Myocyte (in vitro differentiated cells): Measurements from ENCODE around the gene OR2T33. TPM values are rescaled to one million over a fixed set of nuclear protein-coding genes. Genes with fewer than 3 reads are reported as not detected.
"Not testable (repeated sequence)": the region's sequence is repeated elsewhere in the genome, so short reads cannot be mapped to it uniquely, and the experiment has no call there.

Experiments
- DNase-seq: peaks from one replicate; pipeline ENCODE4 v3.0.0-alpha.2; 2012; ENCODE audit warnings: low read depth
- polyA plus RNA-seq: library from polyadenylated mRNA; unstranded; fragments of >200 nt; gene quantifications from one replicate; pipeline ENCODE4 v1.2.1, GENCODE V29; 2012; ENCODE audit warnings: missing spikeins
- total RNA-seq: library from RNA; depleted of rRNA; stranded (reverse); fragments of >200 nt; gene quantifications from 2 replicates; pipeline ENCODE4 v1.2.3, GENCODE V29; 2014

OR2T33 gene
- not detected in 2 replicates for total RNA-seq
- not detected for polyA plus RNA-seq

- no peak for DNase-seq
These were observed at the start of gene OR2T33 for GRCh38 chr1:248277876-248278275. Gene OR2T33 (minus strand): TSS chr1:248277976. CDS start chr1:248273814, 4,162 bp downstream.

DNA sequence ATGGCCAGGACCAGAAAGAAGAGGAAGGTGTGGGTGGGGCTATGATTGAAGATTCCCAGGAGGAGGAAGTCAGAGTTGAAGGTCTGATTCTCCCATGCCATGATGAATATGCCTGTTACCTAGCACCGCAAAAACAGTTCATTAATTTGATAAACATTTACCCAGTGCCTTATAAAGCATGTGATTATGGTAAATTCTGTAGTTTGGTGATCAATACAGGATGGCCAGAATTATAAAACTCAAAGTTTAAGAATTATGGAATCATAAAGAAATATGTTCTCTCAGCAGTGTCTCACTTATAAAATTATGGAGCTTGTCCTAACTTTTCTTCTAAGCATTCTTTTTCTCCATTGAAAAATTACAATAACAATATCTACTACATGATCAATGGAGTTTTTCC, 46.7 kb upstream of the OR2T33 start, which contains the start of gene OR2M7:
TSS of gene OR2M7 (minus strand) at position 101 of the 400 bp plus-strand sequence. CDS start at position 101, 0 bp downstream.
- DNase-seq = no peak

- DNase-seq = no peak
These were observed 39.0 kb upstream of the OR2T33 start for GRCh38 chr1:248316796-248317195.

GRCh38 chr1:248306740-248307139, 29.0 kb upstream of the OR2T33 start:
- not testable (repeated sequence) for DNase-seq

DNA sequence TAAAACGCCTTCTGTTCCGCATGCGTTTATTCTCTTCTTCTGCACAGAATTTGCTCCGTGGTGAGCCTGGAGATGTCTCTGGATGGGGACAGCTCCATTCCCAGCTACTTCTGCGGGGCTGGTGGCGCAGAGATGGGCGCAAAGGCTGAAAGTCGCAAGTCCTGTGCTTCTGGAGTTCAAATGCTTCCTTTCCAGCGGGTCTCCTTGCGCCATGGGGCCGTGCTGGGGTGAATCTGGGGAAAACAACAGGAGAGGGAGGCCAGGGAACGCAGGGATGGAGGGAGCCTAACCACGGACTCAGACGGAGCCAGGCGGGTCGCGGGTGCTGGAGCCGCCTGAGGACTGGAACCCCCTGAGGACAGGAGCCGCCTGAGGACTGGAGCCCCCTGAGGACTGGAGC, 28.3 kb upstream of the OR2T33 start:
- no peak for DNase-seq

- not testable (repeated sequence) for DNase-seq
These were observed 27.9 kb upstream of the OR2T33 start for GRCh38 chr1:248305672-248306071.

GRCh38 chr1:248303324-248303723, 25.5 kb upstream of the OR2T33 start, which contains the start of gene OR2T12:
Gene OR2T12 (minus strand): TSS chr1:248303424. CDS start chr1:248295578, 7,846 bp downstream.
- DNase-seq = no peak

DNA sequence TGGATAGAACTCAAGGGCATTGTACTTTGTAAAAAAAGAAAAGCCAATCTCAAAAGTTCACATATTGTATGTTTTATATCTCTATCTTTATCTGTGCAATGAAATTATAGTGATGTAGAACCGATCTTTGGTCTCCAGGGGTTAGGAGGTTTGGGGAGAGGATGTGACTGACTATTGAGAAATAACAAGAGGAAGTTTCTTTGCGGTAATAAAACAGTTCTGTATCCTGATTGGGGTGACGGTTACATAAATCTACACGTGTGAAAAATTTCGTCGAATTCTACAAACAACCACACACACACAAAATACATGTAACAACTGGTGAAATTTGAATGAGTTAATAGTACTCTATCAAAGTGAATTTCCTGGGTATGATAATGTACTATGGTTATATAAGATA, 10.6 kb upstream of the OR2T33 start:
- no peak for DNase-seq

GRCh38 chr1:248273225-248273624, 4.6 kb downstream of the OR2T33 start:
- DNase-seq = not testable (repeated sequence)

GRCh38 chr1:248268178-248268577, 9.6 kb downstream of the OR2T33 start:
- no peak for DNase-seq

DNA sequence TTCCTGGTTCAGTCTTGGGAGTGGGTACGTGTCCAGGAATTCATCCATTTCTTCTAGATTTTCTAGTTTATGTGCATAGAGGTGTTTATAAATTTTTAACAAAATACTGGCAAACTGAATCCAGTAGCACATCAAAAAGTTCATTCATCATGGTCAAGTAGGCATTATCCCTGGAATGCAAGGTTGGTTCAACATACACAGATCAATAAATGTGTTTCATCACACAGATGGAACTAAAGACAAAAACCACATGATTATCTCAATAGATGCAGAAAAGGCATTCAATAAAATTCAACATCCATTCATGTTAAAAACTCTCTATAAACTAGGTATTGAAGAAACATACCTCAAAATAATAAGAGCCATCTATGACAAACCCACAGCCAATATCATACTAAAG, 18.5 kb downstream of the OR2T33 start:
- not testable (repeated sequence) for DNase-seq

DNA sequence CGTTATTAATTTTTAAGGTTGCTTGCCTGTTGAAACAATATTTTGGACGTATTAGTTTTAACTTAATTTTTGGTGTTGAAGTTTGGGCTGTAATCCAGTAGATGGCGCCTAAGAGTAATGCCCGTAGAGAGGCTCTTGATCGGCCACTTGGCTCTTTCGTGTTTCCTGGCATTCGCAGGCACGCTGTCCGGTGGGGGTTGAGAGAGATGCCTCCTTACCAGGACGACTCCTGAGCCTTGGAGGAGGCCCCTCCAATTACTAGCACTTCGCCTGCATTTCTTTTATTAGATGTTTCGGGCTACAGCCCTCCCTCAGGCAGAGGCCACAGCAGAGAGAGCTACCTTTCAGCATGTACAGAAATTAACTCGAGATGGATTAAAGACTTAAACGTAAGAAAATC, 34.6 kb downstream of the OR2T33 start:
- DNase-seq = peak; percentile 53

- DNase-seq = no peak
These were observed 38.3 kb downstream of the OR2T33 start for GRCh38 chr1:248239478-248239877.

GRCh38 chr1:248231117-248231516, 46.7 kb downstream of the OR2T33 start, which contains the start of gene OR2M4:
Gene OR2M4 (plus strand): TSS chr1:248231417. CDS start chr1:248238929, 7,512 bp downstream.
- DNase-seq = no peak

DNA sequence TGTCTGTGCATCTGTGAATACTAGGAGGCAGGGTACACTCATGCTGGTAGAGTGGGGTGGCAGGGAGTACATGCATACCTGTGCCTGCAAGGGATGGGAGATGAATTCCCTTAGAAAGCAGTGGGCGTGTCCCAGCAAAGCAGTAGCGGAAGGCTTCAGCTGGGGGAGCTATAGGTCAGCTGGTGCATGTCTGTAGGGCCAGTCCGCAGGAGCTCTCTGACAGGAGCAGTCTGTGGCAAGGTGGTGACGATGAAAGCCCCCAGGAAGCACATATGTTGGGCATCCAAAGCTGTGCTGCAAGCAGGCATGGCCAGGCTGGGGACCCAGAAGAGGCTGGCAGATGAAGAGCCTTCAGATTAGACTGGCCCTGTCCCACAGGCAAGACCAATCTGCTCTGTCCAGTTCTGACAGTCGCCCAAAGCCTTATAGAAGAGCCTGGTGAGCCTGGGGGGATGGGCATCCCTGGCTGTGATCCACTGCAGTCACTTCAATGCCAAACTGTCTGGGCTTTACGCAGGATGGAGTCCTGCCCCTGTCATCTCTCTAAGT, 48.3 kb downstream of the OR2T33 start:
- DNase-seq = no peak

GRCh38 chr1:248225537-248225936, 52.2 kb downstream of the OR2T33 start:
- DNase-seq = no peak

Other genes starting within 250 kb of the OR2T33 start
- gene OR2L2, start 247.9 kb downstream of the OR2T33 start, total RNA-seq = not detected in 2 replicates
- not detected in 2 replicates for gene OR2L3, start 231.1 kb downstream of the OR2T33 start, total RNA-seq
- not detected in 2 replicates for gene OR2L13, start 182.8 kb downstream of the OR2T33 start, total RNA-seq
- not detected in 2 replicates for gene OR2M5, start 132.8 kb downstream of the OR2T33 start, total RNA-seq
- not detected in 2 replicates for gene OR2M2, start 103.2 kb downstream of the OR2T33 start, total RNA-seq
- gene OR2M3, start 80.7 kb downstream of the OR2T33 start, total RNA-seq = not detected in 2 replicates
- gene OR2M4, start 46.6 kb downstream of the OR2T33 start, total RNA-seq = not detected in 2 replicates
- not detected in 2 replicates for gene OR2T12, start 25.4 kb upstream of the OR2T33 start, total RNA-seq
- not detected in 2 replicates for gene OR2M7, start 46.6 kb upstream of the OR2T33 start, total RNA-seq
- not detected in 2 replicates for gene OR14C36, start 70.8 kb upstream of the OR2T33 start, total RNA-seq
- gene OR2T4, start 83.7 kb upstream of the OR2T33 start, total RNA-seq = not detected in 2 replicates
- gene OR2T6, start 97.8 kb upstream of the OR2T33 start, total RNA-seq = not detected in 2 replicates
- not detected in 2 replicates for gene OR2T1, start 125.1 kb upstream of the OR2T33 start, total RNA-seq
- gene OR2T2, start 167.7 kb upstream of the OR2T33 start, total RNA-seq = not detected in 2 replicates
- not detected in 2 replicates for gene OR2T3, start 195.4 kb upstream of the OR2T33 start, total RNA-seq
- gene OR2T5, start 210.6 kb upstream of the OR2T33 start, total RNA-seq = not detected in 2 replicates
- gene OR2G6, start 230.1 kb upstream of the OR2T33 start, total RNA-seq = not detected in 2 replicates